Keratinocyte (primary cell): ENCODE results near the gene SMTNL1.

Experiments used
- CTCF ChIP-seq, 3 experiments: IDR thresholded peaks in 1 of 3; conservative IDR thresholded peaks in 1 of 3; optimal IDR thresholded peaks in 1 of 3; 2 replicates in 2 of 3; 3 replicates in 1 of 3; pipeline versions ENCODE3 to v1.5.1; 2011; ENCODE audit warnings: low read length in 3 of 3, mild to moderate bottlenecking in 3 of 3, moderate library complexity in 2 of 3, control low read depth in 1 of 3, inconsistent platforms in 1 of 3; ENCODE audit not compliant: insufficient read depth in 2 of 3; ENCODE audit errors: extremely low read depth in 1 of 3
- EZH2 ChIP-seq: IDR thresholded peaks from one replicate; pipeline ENCODE4 v1.6.1; 2012; ENCODE audit warnings: inconsistent platforms, mild to moderate bottlenecking, low read length, moderate library complexity

- TF ChIP-seq CTCF (optimal IDR thresholded peaks at IDR 0.05 in 1 of 3, IDR thresholded peaks at IDR 0.05 in 1 of 3, conservative IDR thresholded peaks at IDR 0.05 in 1 of 3; ENCODE audit: extremely low read depth in 1 of 3, insufficient read depth in 2 of 3, low read length in 3 of 3) (no peak), EZH2 (no peak)
These were observed 47.9 kb downstream of the SMTNL1 start for GRCh38 chr11:57585301-57585700.
